GM18951 (cell line): ENCODE measurements around the gene FGF14.

Experiments used
- POLR2A ChIP-seq: IDR thresholded peaks from 4 replicates; pipeline ENCODE4 v1.6.1; 2011; ENCODE audit warnings: mild to moderate bottlenecking; ENCODE audit not compliant: insufficient read length, insufficient read depth; ENCODE audit errors: extremely low read depth
- in situ Hi-C: fragments of 300-500 bp; cut with MboI; formaldehyde crosslinking; loops from one replicate; pipeline ENCODE4 v1.12.0; 2022; ENCODE audit warnings: low sequenced_read_pairs, mixed read lengths, inconsistent platforms; ENCODE audit not compliant: unreplicated experiment

The FGF14 gene

DNA sequence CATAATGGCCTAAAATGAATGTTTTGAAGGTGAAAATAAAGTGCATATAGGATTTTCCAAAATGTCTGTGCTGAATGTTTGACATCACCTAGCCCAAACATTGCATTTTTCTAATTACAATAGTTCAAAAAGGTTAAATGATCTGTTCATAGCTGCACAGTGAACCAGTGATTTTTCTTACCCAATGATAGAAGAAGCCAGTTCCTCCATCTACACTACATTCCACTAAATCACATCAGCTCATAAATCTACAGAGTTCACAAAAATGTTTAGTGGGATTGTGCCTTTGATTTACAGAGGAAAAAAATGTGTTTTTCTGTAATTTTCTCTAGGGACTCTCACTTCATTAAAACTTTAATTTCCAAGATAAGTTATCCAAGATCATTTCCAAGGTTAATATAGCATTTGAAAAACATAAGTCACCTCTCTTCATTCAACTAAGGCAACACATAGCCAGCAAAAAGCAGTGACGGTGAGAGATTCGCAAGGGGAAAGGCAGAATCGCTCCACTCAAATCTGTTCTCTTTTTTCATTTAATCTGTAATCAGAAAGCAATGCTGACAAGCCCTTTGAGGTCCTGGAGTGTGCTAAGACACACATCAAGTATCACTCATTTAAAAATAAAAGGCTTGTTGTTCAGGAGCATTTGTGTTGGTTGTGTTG, 194.0 kb downstream of the FGF14 start:
- in situ Hi-C loops, result no loop called here
- TF ChIP-seq POLR2A, result no peak

GRCh38 chr13:102203718-102204117, 198.1 kb downstream of the FGF14 start:
- TF ChIP-seq POLR2A, result no peak
- in situ Hi-C loops, result no loop called here

DNA sequence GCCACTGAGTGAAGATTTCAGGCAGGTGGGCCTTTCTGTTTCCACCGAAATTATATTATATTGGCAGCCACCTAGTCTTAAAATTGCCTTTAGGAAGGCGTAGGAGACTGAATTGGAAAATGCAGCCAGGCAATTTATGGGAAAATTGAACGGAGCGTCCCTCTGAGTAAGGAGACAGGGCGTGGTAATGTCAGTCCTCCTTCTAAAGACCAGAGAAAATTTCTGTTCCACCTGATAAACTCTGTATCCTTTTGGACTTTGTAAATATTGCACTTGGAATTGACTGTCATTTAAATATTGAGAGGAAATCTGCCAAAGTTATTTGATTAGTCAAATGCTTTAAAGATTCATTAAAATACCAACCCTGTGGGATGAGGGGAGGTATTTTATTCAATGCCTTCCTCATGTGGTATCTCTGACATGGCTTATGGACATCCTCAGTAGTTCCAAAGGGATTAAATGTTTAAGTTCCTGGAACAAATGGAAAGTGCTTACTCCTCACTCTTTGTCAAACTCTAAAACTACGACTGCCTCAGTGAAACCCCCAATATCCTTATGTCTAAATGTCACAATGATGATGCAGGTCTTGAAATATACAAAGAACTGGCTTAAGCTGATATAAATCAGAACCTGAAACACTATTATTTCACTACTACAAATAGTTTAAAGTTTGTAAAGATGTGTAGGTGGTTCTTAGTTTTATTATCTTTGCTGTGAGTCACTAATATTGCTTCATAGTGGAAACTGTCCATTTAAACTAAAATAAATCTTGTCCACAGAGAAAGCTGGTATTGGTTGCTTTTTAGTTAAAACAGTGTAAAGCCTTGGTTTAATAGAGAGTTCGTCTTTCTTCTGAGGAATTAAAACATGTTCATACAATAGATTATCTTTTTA, 203.2 kb downstream of the FGF14 start:
- in situ Hi-C loops, result no loop called here
- no peak for TF ChIP-seq POLR2A

DNA sequence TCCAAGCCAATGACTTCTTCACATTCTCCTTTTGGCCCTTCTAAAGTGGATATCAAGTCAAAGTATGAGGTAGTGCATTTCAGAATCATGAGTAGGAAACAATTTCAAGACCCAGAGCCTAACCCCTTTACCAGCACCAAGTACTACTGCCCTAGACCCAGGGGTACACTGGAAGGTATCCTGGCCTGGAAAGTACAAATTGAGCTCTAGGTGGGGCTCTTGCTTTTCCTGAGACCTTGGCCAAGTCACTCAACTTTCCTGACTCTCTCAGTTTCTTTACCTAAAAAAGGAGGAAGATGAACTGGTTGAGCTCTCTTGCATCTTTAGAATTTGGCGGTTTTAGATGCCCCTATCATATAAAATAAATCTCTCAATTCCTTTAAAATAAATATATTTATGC, 204.7 kb downstream of the FGF14 start:
- no peak for TF ChIP-seq POLR2A
- in situ Hi-C loops, result no loop called here

DNA sequence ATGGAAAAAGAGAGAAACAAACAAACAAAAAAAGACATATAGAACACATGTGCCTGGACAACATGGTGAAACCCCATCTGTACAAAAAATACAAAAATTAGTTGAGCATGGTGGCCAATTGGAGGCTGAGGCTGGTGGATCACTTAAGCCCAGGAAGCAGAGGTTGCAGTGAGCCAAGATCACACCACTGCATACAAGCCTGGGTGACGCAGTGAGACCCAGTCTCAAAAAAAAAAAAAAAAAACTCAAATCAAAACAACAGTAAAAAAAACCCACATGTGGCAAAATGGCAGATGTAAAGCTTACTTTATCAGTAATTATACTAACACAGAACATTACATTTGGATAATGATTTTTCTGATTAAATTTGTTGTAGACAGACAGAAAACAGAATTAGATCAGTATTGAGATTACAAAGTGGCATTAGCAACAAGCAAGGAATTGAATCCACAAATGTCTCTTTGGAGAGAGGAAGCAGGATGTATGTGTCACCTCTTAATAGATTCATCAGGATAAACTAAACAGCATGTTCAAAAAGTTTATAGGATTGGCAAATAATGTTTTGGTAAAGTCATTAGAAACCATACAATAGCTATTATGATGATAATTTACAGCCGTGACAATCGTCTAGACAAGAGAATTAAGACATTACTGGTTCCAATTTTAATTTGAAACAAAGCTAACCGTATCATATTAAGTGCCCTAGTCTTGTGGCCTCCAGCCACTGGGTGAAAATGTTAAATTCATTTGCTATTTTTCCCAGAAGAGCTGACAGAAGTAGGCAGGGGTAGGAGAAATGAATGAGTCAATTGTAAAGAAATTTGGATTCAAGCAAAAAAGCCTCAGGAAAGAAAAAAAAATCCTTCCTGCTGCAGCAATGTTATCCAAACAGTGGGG, 206.0 kb downstream of the FGF14 start:
- in situ Hi-C loops, result no loop called here
- TF ChIP-seq POLR2A, result no peak

DNA sequence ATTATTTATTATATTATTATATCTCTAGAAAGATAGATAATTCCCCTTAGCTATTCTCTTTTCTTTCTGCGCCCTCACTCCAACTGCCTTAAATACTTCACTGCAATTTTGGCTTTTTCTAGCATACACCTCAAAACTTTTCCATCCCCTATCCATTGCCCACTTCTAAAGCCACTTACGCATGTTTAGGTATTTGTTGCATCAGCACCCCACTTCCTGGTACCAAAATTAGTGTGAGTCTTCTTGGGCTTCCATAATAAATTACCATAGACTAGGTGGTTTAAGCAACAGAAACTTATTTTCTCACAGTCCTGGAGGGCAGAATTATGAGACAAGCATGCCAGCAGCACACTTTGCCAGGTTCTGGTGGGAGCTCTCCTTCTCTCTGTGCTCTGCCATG, 209.0 kb downstream of the FGF14 start:
- no peak for TF ChIP-seq POLR2A
- in situ Hi-C loops, result no loop called here

- no peak for TF ChIP-seq POLR2A
- in situ Hi-C loops, result no loop called here
Measured at GRCh38 chr13:102191951-102192502, 209.8 kb downstream of the FGF14 start.

- in situ Hi-C loops, result no loop called here
- TF ChIP-seq POLR2A, result no peak
Measured at GRCh38 chr13:102190930-102191329, 210.9 kb downstream of the FGF14 start.

- in situ Hi-C loops, result no loop called here
- TF ChIP-seq POLR2A, result no peak
Measured at GRCh38 chr13:102187313-102187712, 214.5 kb downstream of the FGF14 start.

- no peak for TF ChIP-seq POLR2A
- in situ Hi-C loops, result no loop called here
Measured at GRCh38 chr13:102185375-102185984, 216.4 kb downstream of the FGF14 start.

- no peak for TF ChIP-seq POLR2A
- in situ Hi-C loops, result no loop called here
Measured at GRCh38 chr13:102183509-102184182, 218.2 kb downstream of the FGF14 start.

GRCh38 chr13:102182170-102182569, 219.7 kb downstream of the FGF14 start:
- no peak for TF ChIP-seq POLR2A
- in situ Hi-C loops, result no loop called here
